K562 (cell line): ENCODE results near the gene FKBP8. TPM values are rescaled to one million over a fixed set of nuclear protein-coding genes. Genes with fewer than 3 reads are reported as not detected.

ENCODE experiments used
- ATAC-seq: fragments of 200-7000 bp; cut with Tn5 transposase; 3 replicates; pipeline ENCODE4 v1.9.1; 2020; ENCODE audit warnings: moderate library complexity
- BruUV-seq: library from RNA; stranded (reverse); fragments of 400-500 nt; replicated peaks from 2 replicates; lab custom pipeline; 2021; lab: Mats Ljungman, UMichigan
- CTCF ChIA-PET: fragments of 300-600 bp; formaldehyde crosslinking; extraction: SDS; loops from one replicate; lab custom pipeline; 2021; ENCODE audit warnings: low intra/inter-chr PET ratio; lab: Yijun Ruan, JAX
- POLR2A ChIA-PET: fragments of 300-600, 350-650 bp; sonication (Branson Sonifier 250); formaldehyde crosslinking; extraction: SDS; loops from one replicate; lab custom pipeline; 2021; ENCODE audit warnings: antibody characterized with exemption, inconsistent platforms; lab: Yijun Ruan, JAX
- DNase-seq, 4 experiments: peaks; one replicate each; pipeline versions ENCODE4 v3.0.0 to v3.0.0-alpha.2; 2011 to 2018; ENCODE audit warnings: low spot score in 3 of 4, mixed read lengths in 3 of 4; ENCODE audit errors: extremely low read depth in 1 of 4
- FAIRE-seq: peaks from 2 replicates; lab custom pipeline; 2011; peaks lifted over from hg19 to GRCh38; lab: Jason Lieb, UNC
- H2AFZ ChIP-seq: 2 replicates; pipeline ENCODE4 v1.6.0; 2011; ENCODE audit warnings: low read depth, low read length, control low read depth, inconsistent platforms
- H3K27ac ChIP-seq: fragments of 200-600 bp; 3 replicates; pipeline ENCODE4 v1.8.0; 2011; ENCODE audit warnings: low read depth, mild to moderate bottlenecking, control low read depth, inconsistent platforms, low read length, moderate library complexity, mixed read lengths; ENCODE audit errors: extremely low read depth
- H3K27me3 ChIP-seq, 2 experiments: fragments of 300-600 bp in 1 of 2; 2 replicates in 1 of 2; 3 replicates in 1 of 2; pipeline versions ENCODE4 v1.6.0 to v1.8.0; 2011; ENCODE audit warnings: inconsistent platforms in 2 of 2, low read length in 2 of 2, mild to moderate bottlenecking in 1 of 2, mixed read lengths in 1 of 2, moderate library complexity in 1 of 2; ENCODE audit not compliant: control insufficient read depth in 2 of 2, insufficient read depth in 2 of 2
- H3K36me3 ChIP-seq: fragments of 300-600 bp; 3 replicates; pipeline ENCODE4 v1.8.0; 2011; ENCODE audit warnings: mild to moderate bottlenecking, low read length, inconsistent platforms; ENCODE audit not compliant: control insufficient read depth, insufficient read depth
- H3K4me1 ChIP-seq, 2 experiments: fragments of 200-600 bp in 1 of 2; replicated peaks in 1 of 2; 2 replicates in 1 of 2; 3 replicates in 1 of 2; pipeline versions ENCODE4 v1.5.1 to v1.8.0; 2011; ENCODE audit warnings: inconsistent platforms in 2 of 2, low read length in 2 of 2, mild to moderate bottlenecking in 1 of 2, mixed read lengths in 1 of 2, moderate library complexity in 1 of 2; ENCODE audit not compliant: control insufficient read depth in 2 of 2, insufficient read depth in 2 of 2
- H3K4me2 ChIP-seq: 2 replicates; pipeline ENCODE4 v1.6.1; 2011; ENCODE audit warnings: low read length, control low read depth, inconsistent platforms, mixed read lengths; ENCODE audit not compliant: insufficient read depth
- H3K4me3 ChIP-seq: fragments of 200-600 bp; sonication (generic), shearing (Covaris generic); 2 replicates; pipeline ENCODE4 v1.5.1; 2016; ENCODE audit warnings: control low read depth, inconsistent platforms
- H3K79me2 ChIP-seq: fragments of 200-600 bp; 3 replicates; pipeline ENCODE4 v1.8.0; 2011; ENCODE audit warnings: low read length, inconsistent platforms; ENCODE audit not compliant: control insufficient read depth, insufficient read depth
- H3K9ac ChIP-seq, 2 experiments: 2 replicates each; pipeline versions ENCODE4 v1.6.0 to v1.6.1; 2011; ENCODE audit warnings: low read depth in 2 of 2, low read length in 2 of 2, control low read depth in 1 of 2, inconsistent platforms in 1 of 2, mild to moderate bottlenecking in 1 of 2, mixed read lengths in 1 of 2; ENCODE audit not compliant: insufficient read depth in 1 of 2
- H3K9me1 ChIP-seq: one replicate; pipeline ENCODE4 v1.6.0; 2011; ENCODE audit warnings: inconsistent platforms, mild to moderate bottlenecking, low read length, moderate library complexity; ENCODE audit not compliant: control insufficient read depth, insufficient read depth
- H3K9me3 ChIP-seq: replicated peaks from 2 replicates; pipeline ENCODE4 v1.5.1; 2011; ENCODE audit warnings: low read depth, low read length, inconsistent platforms; ENCODE audit not compliant: control insufficient read depth, insufficient read depth
- H4K20me1 ChIP-seq: replicated peaks from 2 replicates; pipeline ENCODE4 v1.6.1; 2011; ENCODE audit warnings: low read length, inconsistent platforms, mixed read lengths; ENCODE audit not compliant: control insufficient read depth, insufficient read depth
- ARID3A ChIP-seq: IDR thresholded peaks from 2 replicates; pipeline ENCODE4 v1.6.1; 2012; ENCODE audit warnings: low read depth, low read length, improper control_type of control experiment, borderline replicate concordance
- BCOR ChIP-seq: fragments of 450-650 bp; IDR thresholded peaks from 2 replicates; pipeline ENCODE4 v1.6.1; 2016
- CBX1 ChIP-seq: sonication (generic); IDR thresholded peaks from 2 replicates; pipeline ENCODE4 v1.6.1; 2016; ENCODE audit warnings: antibody characterized with exemption, low read depth, mild to moderate bottlenecking
- SUPT5H ChIP-seq: fragments of 450-650 bp; IDR thresholded peaks from 2 replicates; pipeline ENCODE4 v1.6.1; 2016
- WGBS: fragments of 100-300 bp; shearing (Covaris generic); methylation state at CpG from one replicate; pipeline ENCODE4 v1.1.6; 2016; ENCODE audit warnings: low coverage, mixed read lengths; ENCODE audit not compliant: insufficient coverage; ENCODE audit errors: missing lambda C conversion rate; 5-methylcytosine and 5-hydroxymethylcytosine counted together
- in situ Hi-C: fragments of 300-500 bp; cut with MboI; formaldehyde crosslinking; loops from 4 replicates; pipeline ENCODE4 v1.15.0; 2018; ENCODE audit warnings: inconsistent platforms, mixed read lengths
- intact Hi-C: fragments of 100-400 bp; cut with micrococcal nuclease; formaldehyde crosslinking; loops from 2 replicates; pipeline ENCODE4 v1.14.2; 2022
- polyA plus RNA-seq, 8 experiments: library from polyadenylated mRNA; depleted of rRNA in 4 of 8; stranded (reverse) in 5 of 8; unstranded in 3 of 8; fragments of >200 nt; fragmentation: Nextera tagmentation in 2 of 8; fragmentation: Illumina TruSeq in 1 of 8; extraction: Ambion mirVana in 2 of 8; extraction: Trizol in 1 of 8; gene quantifications; 2 replicates each; pipeline versions ENCODE4 v1.2.1 to v1.2.3, GENCODE V29; 2011 to 2014; ENCODE audit warnings: inconsistent platforms in 1 of 8, missing spikeins in 1 of 8
- total RNA-seq, 7 experiments: library from RNA; depleted of rRNA in 6 of 7; stranded (reverse); fragments of >200 nt in 6 of 7; fragmentation: Illumina TruSeq in 2 of 7; extraction: Trizol in 2 of 7; gene quantifications; 2 replicates each; pipeline versions ENCODE4 v1.2.1 to v1.2.3, GENCODE V29; 2011 to 2021; ENCODE audit warnings: low replicate concordance in 1 of 7
- TF ChIP-seq, protein P1 (sequence below): sonication (generic); formaldehyde crosslinking; IDR thresholded peaks from 2 replicates; pipeline ENCODE4 v1.8.1; 2023; ENCODE audit warnings: mild to moderate bottlenecking, missing genetic modification reagents, moderate library complexity
- TF ChIP-seq, protein P2 (sequence below): fragments of 450-650 bp; IDR thresholded peaks from 2 replicates; pipeline ENCODE4 v1.6.1; 2017; ENCODE audit warnings: antibody characterized with exemption, mild to moderate bottlenecking

The FKBP8 gene
- total and polyA plus RNA-seq, 9 of the 15 experiments (the other 6 are each of a cell fraction or from before 2014, with no cell fraction given) = 0.46 to 236 (median 104) TPM

DNA sequence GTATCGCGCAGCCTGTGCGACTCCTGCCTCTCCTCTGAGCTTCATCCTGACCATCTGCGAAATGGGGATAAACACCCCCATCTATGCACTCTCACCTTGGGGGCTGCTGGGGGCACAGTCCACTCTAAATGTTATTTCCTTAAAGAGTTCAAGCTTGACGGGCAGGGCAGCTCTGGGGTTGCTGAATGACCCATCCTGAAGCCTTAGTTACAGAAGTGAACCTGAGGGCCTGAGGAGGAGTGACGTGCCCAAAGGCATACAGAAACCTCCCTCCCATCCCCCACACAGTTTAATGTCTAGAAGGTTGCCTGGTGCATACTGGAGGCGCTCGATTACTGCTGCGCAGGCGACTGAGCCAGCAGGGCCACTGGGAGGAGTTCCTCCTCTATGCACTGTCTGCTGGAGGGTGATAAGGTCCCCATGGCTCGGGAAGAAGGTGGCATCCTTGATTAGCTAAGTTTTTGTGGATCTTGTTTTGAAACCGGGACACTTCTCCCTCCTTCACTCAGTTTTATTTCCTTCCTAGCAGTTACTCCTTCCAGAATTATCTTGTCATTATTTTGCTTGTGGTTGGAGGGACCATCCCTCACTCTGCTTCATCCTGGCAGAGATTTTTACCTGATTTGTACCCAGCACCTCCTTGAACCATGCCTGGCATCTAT is 572 bp upstream of the FKBP8 start (continued):
- TF ChIP-seq, protein P1, sequence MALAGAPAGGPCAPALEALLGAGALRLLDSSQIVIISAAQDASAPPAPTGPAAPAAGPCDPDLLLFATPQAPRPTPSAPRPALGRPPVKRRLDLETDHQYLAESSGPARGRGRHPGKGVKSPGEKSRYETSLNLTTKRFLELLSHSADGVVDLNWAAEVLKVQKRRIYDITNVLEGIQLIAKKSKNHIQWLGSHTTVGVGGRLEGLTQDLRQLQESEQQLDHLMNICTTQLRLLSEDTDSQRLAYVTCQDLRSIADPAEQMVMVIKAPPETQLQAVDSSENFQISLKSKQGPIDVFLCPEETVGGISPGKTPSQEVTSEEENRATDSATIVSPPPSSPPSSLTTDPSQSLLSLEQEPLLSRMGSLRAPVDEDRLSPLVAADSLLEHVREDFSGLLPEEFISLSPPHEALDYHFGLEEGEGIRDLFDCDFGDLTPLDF (CRISPR knock-in tag) = peak; percentile 33; the same call in 1 of the 2 replicates

DNA sequence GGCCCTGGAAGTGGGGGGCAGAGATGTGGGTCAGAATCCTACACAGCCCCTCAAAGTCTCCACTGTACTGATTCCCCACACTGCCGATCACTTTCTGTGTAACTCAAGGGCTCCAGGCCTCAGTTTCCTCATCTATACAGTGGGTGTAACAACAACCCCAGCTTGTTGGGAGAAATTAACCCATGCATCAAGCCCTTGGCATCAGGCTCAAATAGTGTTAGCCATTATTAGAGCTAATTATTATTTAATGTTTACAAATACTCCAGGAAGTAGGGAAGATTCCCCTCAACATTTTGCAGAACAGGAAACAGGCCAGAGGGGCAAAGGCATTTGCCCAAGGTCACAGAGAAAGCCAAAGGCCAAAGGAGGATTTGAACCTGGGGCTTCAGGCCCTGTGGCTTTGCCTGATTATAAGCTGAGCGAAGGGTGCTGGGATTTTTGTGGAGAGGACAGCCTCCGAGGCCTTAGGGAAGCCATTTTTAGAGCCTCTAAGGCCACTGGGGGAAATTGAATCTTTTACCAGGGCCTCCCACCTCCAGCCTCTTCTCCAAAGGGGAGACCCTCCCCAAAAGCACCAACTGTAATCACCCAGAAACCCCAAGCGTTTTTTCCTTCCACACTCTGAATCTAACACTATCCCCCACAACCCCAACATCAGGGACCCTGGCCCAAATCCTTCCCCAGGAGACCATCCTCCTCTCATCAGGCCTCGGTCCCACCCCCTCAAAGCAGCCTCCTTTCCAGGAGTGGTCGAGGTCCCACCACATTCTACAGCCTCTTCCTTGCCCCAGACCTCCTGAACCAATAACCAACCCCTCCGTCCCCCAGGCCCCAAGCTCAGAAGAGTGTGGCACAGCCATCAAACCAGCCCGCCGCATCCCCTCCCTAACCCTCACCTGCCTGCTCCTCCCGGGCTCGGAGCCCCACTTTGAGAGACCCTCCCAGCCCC is 1.1 kb downstream of the FKBP8 start:
- in situ Hi-C loops (no loop called here), intact Hi-C loops (loop anchor here (5.0 kb wide), 1 partner anchor 135 kb away; no protein-coding TSS in a partner anchor)
- Histone ChIP-seq H3K4me2 (peak overlapping the region; percentile 91), H3K9me3 (no peaks in the 10 kb centered on the region), H4K20me1 (peaks cover 3% of the 10 kb centered on the region; the same call in 1 of the 2 replicates), H3K79me2 (peaks cover 21% of the 10 kb centered on the region), H3K4me1 (peaks cover 18 to 46% of the 10 kb centered on the region in 2 experiments), H3K9ac (peak overlapping the region; percentile 76 to 97), H3K36me3 (peaks cover 43% of the 10 kb centered on the region), H3K27ac (peak overlapping the region; percentile 75), H3K27me3 (no peaks in the 10 kb centered on the region), H2AFZ (0 out of 2 replicates have a peak overlapping the region, but pooled peaks have one; percentile 26), H3K4me3 (peak overlapping the region; percentile 68), H3K9me1 (no peaks in the 10 kb centered on the region)
- ChIA-PET POLR2A (interaction anchor here (0.6 to 2.7 kb wide), 9 partner anchors 8 to 48 kb away, joined by 3 to 11 read pairs (median 4); partner anchors contain the start of genes ELL and KXD1), CTCF (interaction anchor here (0.6 kb wide), 1 partner anchor 396 kb away, joined by 9 read pairs; no protein-coding TSS in a partner anchor)
- TSS peak; percentile 40 for BruUV-seq
- peak in 2 of 4 experiments; percentile 16 to 41 for DNase-seq
- WGBS = 18% methylated on average over 7 of the region's 11 CpGs
- no peak for FAIRE-seq
- ATAC-seq = no peak
- TF ChIP-seq, protein P2, sequence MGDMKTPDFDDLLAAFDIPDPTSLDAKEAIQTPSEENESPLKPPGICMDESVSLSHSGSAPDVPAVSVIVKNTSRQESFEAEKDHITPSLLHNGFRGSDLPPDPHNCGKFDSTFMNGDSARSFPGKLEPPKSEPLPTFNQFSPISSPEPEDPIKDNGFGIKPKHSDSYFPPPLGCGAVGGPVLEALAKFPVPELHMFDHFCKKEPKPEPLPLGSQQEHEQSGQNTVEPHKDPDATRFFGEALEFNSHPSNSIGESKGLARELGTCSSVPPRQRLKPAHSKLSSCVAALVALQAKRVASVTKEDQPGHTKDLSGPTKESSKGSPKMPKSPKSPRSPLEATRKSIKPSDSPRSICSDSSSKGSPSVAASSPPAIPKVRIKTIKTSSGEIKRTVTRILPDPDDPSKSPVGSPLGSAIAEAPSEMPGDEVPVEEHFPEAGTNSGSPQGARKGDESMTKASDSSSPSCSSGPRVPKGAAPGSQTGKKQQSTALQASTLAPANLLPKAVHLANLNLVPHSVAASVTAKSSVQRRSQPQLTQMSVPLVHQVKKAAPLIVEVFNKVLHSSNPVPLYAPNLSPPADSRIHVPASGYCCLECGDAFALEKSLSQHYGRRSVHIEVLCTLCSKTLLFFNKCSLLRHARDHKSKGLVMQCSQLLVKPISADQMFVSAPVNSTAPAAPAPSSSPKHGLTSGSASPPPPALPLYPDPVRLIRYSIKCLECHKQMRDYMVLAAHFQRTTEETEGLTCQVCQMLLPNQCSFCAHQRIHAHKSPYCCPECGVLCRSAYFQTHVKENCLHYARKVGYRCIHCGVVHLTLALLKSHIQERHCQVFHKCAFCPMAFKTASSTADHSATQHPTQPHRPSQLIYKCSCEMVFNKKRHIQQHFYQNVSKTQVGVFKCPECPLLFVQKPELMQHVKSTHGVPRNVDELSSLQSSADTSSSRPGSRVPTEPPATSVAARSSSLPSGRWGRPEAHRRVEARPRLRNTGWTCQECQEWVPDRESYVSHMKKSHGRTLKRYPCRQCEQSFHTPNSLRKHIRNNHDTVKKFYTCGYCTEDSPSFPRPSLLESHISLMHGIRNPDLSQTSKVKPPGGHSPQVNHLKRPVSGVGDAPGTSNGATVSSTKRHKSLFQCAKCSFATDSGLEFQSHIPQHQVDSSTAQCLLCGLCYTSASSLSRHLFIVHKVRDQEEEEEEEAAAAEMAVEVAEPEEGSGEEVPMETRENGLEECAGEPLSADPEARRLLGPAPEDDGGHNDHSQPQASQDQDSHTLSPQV = peak; percentile 45; the same call in 1 of the 2 replicates
- TF ChIP-seq CBX1 = no peak
- no peak for TF ChIP-seq ARID3A
- peak; percentile 58 for TF ChIP-seq BCOR
- TF ChIP-seq SUPT5H = no peak
